ENCODE data around the gene NDRG3. TPM values are rescaled to one million over a fixed set of nuclear protein-coding genes. Genes with fewer than 3 reads are reported as not detected.

Gene NDRG3
- total and polyA plus RNA-seq, 2 of the 8 experiments (the other 6 are each of a cell fraction or from before 2014, with no cell fraction given) = 25.7 to 32.3 TPM

DNA sequence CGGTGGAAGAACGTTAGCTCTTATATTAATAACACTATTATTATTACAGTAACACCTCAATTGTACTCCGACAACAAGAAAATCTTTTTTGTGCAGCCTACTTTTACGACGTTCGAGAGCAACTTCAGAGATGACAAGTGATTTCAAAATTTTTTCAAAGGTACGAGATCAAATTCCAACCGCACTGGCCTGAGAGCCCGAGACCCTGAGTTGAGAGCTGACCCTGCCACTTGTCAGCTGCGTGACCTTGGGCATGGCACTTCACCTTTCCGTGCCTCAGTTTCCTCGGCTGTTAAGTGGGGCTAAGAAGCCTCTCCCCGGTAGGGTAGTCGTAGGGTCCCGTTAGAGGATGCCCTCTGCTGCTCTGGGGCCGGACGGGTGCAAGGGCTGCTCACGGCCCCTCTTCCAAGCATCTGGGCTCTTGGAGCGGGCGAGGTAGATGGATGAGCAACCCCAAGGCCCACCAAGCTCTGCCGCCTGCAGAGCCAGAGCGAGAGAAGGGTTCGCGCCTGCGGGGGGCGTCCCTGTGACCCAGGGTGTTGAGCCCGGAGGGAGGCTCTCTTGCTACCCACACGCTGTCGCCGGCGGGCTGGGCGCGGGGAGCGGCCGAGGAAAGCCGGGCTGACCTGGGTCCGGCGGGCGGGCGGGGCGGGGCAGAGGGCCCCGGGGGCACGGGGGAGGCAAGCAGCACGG is 510 bp downstream of the NDRG3 start (continued):
- TF ChIP-seq SIRT6 (IDR thresholded peaks at IDR 0.05; ENCODE audit: low read length) (no peak), BACH1 (IDR thresholded peaks at IDR 0.05; ENCODE audit: low read length) (no peak), SIN3A (conservative IDR thresholded peaks at IDR 0.05 in 1 of 2, IDR thresholded peaks at IDR 0.05 in 1 of 2; ENCODE audit: low read depth in 1 of 2, low read length in 2 of 2) (0 out of 4 replicates have a peak, but pooled peaks have one; percentile 27 to 36), KDM1A (IDR thresholded peaks at IDR 0.05; ENCODE audit: borderline replicate concordance, low read length) (peak; percentile 54), CEBPB (IDR thresholded peaks at IDR 0.05; ENCODE audit: low read depth, low read length) (no peak), TBP (IDR thresholded peaks at IDR 0.05; ENCODE audit: low read depth, low read length) (no peak), RBBP5 (IDR thresholded peaks at IDR 0.05; ENCODE audit: borderline replicate concordance, low read depth, low read length) (0 out of 2 replicates have a peak, but pooled peaks have one; percentile 17), GABPA (IDR thresholded peaks at IDR 0.05; ENCODE audit: borderline replicate concordance, insufficient read depth, low read length) (no peak), SP2 (IDR thresholded peaks at IDR 0.05; ENCODE audit: low read length) (no peak), NANOG (IDR thresholded peaks at IDR 0.05; ENCODE audit: insufficient read depth, low read depth, low read length, poor library complexity, severe bottlenecking) (no peak), SP1 (IDR thresholded peaks at IDR 0.05; ENCODE audit: low read depth, low read length) (no peak), PHF8 (conservative IDR thresholded peaks at IDR 0.05; ENCODE audit: low read depth, low read length) (peak; percentile 21; the same call in 1 of the 2 replicates), RFX5 (IDR thresholded peaks at IDR 0.05; ENCODE audit: borderline replicate concordance, low read depth, low read length) (no peak), SUZ12 (IDR thresholded peaks at IDR 0.05; ENCODE audit: low read length) (no peak), ASH2L (IDR thresholded peaks at IDR 0.05; ENCODE audit: low read length) (peak; percentile 1), KDM5A (IDR thresholded peaks at IDR 0.05; ENCODE audit: low read length) (no peak), POLR2A (IDR thresholded peaks at IDR 0.05; ENCODE audit: control extremely low read depth in 1 of 2, low read depth in 2 of 2, low read length in 2 of 2) (no peak), RNF2 (IDR thresholded peaks at IDR 0.05; ENCODE audit: borderline replicate concordance, low read depth, low read length, missing control alignments, poor library complexity, severe bottlenecking) (no peak), SAP30 (IDR thresholded peaks at IDR 0.05; ENCODE audit: insufficient read depth, insufficient replicate concordance, low read length) (no peak)
- TF ChIP-seq, protein P1, sequence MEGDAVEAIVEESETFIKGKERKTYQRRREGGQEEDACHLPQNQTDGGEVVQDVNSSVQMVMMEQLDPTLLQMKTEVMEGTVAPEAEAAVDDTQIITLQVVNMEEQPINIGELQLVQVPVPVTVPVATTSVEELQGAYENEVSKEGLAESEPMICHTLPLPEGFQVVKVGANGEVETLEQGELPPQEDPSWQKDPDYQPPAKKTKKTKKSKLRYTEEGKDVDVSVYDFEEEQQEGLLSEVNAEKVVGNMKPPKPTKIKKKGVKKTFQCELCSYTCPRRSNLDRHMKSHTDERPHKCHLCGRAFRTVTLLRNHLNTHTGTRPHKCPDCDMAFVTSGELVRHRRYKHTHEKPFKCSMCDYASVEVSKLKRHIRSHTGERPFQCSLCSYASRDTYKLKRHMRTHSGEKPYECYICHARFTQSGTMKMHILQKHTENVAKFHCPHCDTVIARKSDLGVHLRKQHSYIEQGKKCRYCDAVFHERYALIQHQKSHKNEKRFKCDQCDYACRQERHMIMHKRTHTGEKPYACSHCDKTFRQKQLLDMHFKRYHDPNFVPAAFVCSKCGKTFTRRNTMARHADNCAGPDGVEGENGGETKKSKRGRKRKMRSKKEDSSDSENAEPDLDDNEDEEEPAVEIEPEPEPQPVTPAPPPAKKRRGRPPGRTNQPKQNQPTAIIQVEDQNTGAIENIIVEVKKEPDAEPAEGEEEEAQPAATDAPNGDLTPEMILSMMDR (IDR thresholded peaks at IDR 0.05; ENCODE audit: control extremely low read depth in 1 of 3, insufficient read depth in 1 of 3, low read depth in 1 of 3, low read length in 3 of 3) = no peak
- TF ChIP-seq, protein P2, sequence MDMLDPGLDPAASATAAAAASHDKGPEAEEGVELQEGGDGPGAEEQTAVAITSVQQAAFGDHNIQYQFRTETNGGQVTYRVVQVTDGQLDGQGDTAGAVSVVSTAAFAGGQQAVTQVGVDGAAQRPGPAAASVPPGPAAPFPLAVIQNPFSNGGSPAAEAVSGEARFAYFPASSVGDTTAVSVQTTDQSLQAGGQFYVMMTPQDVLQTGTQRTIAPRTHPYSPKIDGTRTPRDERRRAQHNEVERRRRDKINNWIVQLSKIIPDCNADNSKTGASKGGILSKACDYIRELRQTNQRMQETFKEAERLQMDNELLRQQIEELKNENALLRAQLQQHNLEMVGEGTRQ (IDR thresholded peaks at IDR 0.05; ENCODE audit: low read length) = no peak

Data from H1 (cell line).